Neural cell (in vitro differentiated cells): ENCODE data around the gene MED12. TPM values are rescaled to one million over a fixed set of nuclear protein-coding genes. Genes with fewer than 3 reads are reported as not detected.
A peak's percentile ranks its signal among the peaks of the same experiment; 100 is the strongest.

ENCODE experiments used
- H2AFZ ChIP-seq: fragments of 200-600, 300-800 bp; sonication (generic), shearing (Covaris generic); 2 replicates; pipeline ENCODE4 v1.6.0; 2014; ENCODE audit warnings: low read depth, mild to moderate bottlenecking, antibody characterized with exemption, low read length, moderate library complexity
- H3F3A ChIP-seq: fragments of 200-600 bp; shearing (Covaris generic); 2 replicates; pipeline ENCODE4 v1.6.1; 2016; ENCODE audit warnings: mild to moderate bottlenecking, moderate library complexity, mixed read lengths, antibody characterized with exemption, low read length; ENCODE audit not compliant: insufficient read depth, poor library complexity, severe bottlenecking
- H3K27ac ChIP-seq: fragments of 200-600, 300-800 bp; sonication (generic), shearing (Covaris generic); 2 replicates; pipeline ENCODE4 v1.5.1; 2014; ENCODE audit warnings: mild to moderate bottlenecking, low read length, moderate library complexity
- H3K27me3 ChIP-seq: fragments of 300-800, 200-600 bp; sonication (generic), shearing (Covaris generic); 2 replicates; pipeline ENCODE4 v1.6.0; 2014; ENCODE audit warnings: mild to moderate bottlenecking, low read depth, low read length, moderate library complexity; ENCODE audit not compliant: insufficient read depth
- H3K36me3 ChIP-seq: fragments of 300-800, 200-600 bp; sonication (generic), shearing (Covaris generic); 2 replicates; pipeline ENCODE4 v1.5.1; 2014; ENCODE audit warnings: mild to moderate bottlenecking, antibody characterized with exemption, low read length, moderate library complexity; ENCODE audit not compliant: insufficient read depth
- H3K4me2 ChIP-seq: fragments of 300-800, 200-600 bp; sonication (generic), shearing (Covaris generic); 2 replicates; pipeline ENCODE4 v1.6.0; 2014; ENCODE audit warnings: mild to moderate bottlenecking, low read length
- H3K4me3 ChIP-seq: fragments of 300-800, 200-600 bp; sonication (generic), shearing (Covaris generic); 2 replicates; pipeline ENCODE4 v1.5.1; 2014; ENCODE audit warnings: mild to moderate bottlenecking, low read length, moderate library complexity
- H3K79me2 ChIP-seq: fragments of 200-600 bp; shearing (Covaris generic); replicated peaks from 2 replicates; pipeline ENCODE4 v1.6.0; 2014; ENCODE audit warnings: mild to moderate bottlenecking, low read length, moderate library complexity; ENCODE audit not compliant: insufficient read depth
- H3K9ac ChIP-seq: fragments of 300-800, 200-600 bp; sonication (generic), shearing (Covaris generic); 2 replicates; pipeline ENCODE4 v1.6.1; 2016; ENCODE audit warnings: mild to moderate bottlenecking, low read length, mixed read lengths
- H3K9me2 ChIP-seq: fragments of 200-600 bp; shearing (Covaris generic); 2 replicates; pipeline ENCODE4 v1.6.1; 2016; ENCODE audit warnings: mild to moderate bottlenecking, low read length, mixed read lengths; ENCODE audit not compliant: insufficient read depth
- H3K9me3 ChIP-seq: fragments of 200-600, 300-800 bp; sonication (generic), shearing (Covaris generic); 2 replicates; pipeline ENCODE4 v1.6.1; 2016; ENCODE audit warnings: mild to moderate bottlenecking, mixed run types, low read length, moderate library complexity, mixed read lengths
- H4K20me1 ChIP-seq: fragments of 200-600 bp; shearing (Covaris generic); 2 replicates; pipeline ENCODE4 v1.6.1; 2016; ENCODE audit warnings: mild to moderate bottlenecking, mixed run types; ENCODE audit not compliant: insufficient read depth
- EP300 ChIP-seq: fragments of 450-650 bp; conservative IDR thresholded peaks from 2 replicates; pipeline ENCODE4 v1.6.1; 2014; ENCODE audit warnings: antibody characterized with exemption, mild to moderate bottlenecking, moderate library complexity; ENCODE audit not compliant: poor library complexity, severe bottlenecking
- EZH2 ChIP-seq: fragments of 200-600, 300-800 bp; shearing (Covaris generic), sonication (generic); IDR thresholded peaks from 2 replicates; pipeline ENCODE4 v1.6.1; 2014; ENCODE audit warnings: antibody characterized with exemption, low read length, borderline replicate concordance, mild to moderate bottlenecking; ENCODE audit not compliant: insufficient read depth, poor library complexity, severe bottlenecking
- MXI1 ChIP-seq: fragments of 450-650 bp; conservative IDR thresholded peaks from 2 replicates; pipeline ENCODE4 v1.6.1; 2014; ENCODE audit warnings: antibody characterized with exemption, mild to moderate bottlenecking; ENCODE audit not compliant: poor library complexity, severe bottlenecking
- POLR2AphosphoS5 ChIP-seq: IDR thresholded peaks from 2 replicates; pipeline ENCODE4 v1.6.1; 2012
- RAD21 ChIP-seq: fragments of 450-650 bp; conservative IDR thresholded peaks from 2 replicates; pipeline ENCODE4 v1.6.1; 2014; ENCODE audit warnings: antibody characterized with exemption, mild to moderate bottlenecking, moderate library complexity
- SMC3 ChIP-seq: fragments of 450-650 bp; conservative IDR thresholded peaks from 2 replicates; pipeline ENCODE4 v1.6.1; 2014; ENCODE audit warnings: antibody characterized with exemption, mild to moderate bottlenecking, moderate library complexity; ENCODE audit not compliant: poor library complexity
- TAF1 ChIP-seq: IDR thresholded peaks from 2 replicates; pipeline ENCODE4 v1.6.1; 2012; ENCODE audit warnings: low read depth
- polyA plus RNA-seq: library from polyadenylated mRNA; depleted of rRNA; stranded (reverse); fragments of >200 nt; gene quantifications from 2 replicates; pipeline ENCODE4 v1.2.3, GENCODE V29; 2014
- TF ChIP-seq, protein P1 (sequence below): fragments of 450-650 bp; IDR thresholded peaks from 2 replicates; pipeline ENCODE4 v1.5.1; 2014; ENCODE audit warnings: antibody characterized with exemption, mild to moderate bottlenecking, moderate library complexity; ENCODE audit not compliant: poor library complexity, severe bottlenecking
- TF ChIP-seq, protein P2 (sequence below): IDR thresholded peaks from 2 replicates; pipeline ENCODE4 v1.6.1; 2012; ENCODE audit warnings: borderline replicate concordance

MED12 gene
- polyA plus RNA-seq, 1 donor from 2014 or later, result 5.6 TPM

DNA sequence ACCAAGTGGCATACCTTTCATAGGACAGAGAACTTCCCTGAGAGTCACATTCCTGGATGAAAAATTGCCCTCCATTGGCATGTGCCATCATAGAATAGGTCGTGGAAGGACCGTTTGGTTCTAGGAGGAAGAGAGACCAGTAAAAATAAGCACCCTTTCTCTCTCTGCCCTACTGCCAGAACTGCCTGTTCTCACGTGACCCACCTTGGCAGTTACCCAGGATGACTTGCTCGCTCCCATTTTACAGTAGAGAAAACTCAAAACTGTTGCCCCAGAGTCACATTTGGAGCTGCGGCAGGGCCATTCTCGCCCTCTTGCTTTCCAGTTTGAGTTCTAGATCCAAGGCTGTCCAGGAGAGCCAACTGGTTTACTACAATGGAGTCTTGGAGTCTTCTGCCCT is 25.1 kb downstream of the MED12 start:
- no peaks in the 10 kb centered on the region for H3K36me3 ChIP-seq
- TF ChIP-seq, protein P1, sequence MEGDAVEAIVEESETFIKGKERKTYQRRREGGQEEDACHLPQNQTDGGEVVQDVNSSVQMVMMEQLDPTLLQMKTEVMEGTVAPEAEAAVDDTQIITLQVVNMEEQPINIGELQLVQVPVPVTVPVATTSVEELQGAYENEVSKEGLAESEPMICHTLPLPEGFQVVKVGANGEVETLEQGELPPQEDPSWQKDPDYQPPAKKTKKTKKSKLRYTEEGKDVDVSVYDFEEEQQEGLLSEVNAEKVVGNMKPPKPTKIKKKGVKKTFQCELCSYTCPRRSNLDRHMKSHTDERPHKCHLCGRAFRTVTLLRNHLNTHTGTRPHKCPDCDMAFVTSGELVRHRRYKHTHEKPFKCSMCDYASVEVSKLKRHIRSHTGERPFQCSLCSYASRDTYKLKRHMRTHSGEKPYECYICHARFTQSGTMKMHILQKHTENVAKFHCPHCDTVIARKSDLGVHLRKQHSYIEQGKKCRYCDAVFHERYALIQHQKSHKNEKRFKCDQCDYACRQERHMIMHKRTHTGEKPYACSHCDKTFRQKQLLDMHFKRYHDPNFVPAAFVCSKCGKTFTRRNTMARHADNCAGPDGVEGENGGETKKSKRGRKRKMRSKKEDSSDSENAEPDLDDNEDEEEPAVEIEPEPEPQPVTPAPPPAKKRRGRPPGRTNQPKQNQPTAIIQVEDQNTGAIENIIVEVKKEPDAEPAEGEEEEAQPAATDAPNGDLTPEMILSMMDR, result no peak
- TF ChIP-seq RAD21 (no peak), EZH2 (no peak), TAF1 (no peak), EP300 (no peak), SMC3 (no peak), MXI1 (no peak), POLR2AphosphoS5 (no peak)
- TF ChIP-seq, protein P2, sequence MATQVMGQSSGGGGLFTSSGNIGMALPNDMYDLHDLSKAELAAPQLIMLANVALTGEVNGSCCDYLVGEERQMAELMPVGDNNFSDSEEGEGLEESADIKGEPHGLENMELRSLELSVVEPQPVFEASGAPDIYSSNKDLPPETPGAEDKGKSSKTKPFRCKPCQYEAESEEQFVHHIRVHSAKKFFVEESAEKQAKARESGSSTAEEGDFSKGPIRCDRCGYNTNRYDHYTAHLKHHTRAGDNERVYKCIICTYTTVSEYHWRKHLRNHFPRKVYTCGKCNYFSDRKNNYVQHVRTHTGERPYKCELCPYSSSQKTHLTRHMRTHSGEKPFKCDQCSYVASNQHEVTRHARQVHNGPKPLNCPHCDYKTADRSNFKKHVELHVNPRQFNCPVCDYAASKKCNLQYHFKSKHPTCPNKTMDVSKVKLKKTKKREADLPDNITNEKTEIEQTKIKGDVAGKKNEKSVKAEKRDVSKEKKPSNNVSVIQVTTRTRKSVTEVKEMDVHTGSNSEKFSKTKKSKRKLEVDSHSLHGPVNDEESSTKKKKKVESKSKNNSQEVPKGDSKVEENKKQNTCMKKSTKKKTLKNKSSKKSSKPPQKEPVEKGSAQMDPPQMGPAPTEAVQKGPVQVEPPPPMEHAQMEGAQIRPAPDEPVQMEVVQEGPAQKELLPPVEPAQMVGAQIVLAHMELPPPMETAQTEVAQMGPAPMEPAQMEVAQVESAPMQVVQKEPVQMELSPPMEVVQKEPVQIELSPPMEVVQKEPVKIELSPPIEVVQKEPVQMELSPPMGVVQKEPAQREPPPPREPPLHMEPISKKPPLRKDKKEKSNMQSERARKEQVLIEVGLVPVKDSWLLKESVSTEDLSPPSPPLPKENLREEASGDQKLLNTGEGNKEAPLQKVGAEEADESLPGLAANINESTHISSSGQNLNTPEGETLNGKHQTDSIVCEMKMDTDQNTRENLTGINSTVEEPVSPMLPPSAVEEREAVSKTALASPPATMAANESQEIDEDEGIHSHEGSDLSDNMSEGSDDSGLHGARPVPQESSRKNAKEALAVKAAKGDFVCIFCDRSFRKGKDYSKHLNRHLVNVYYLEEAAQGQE, result no peak
- H3K4me2 ChIP-seq, result no peak overlapping the region
- no peak overlapping the region for H2AFZ ChIP-seq
- no peaks in the 10 kb centered on the region for H4K20me1 ChIP-seq
- no peaks in the 10 kb centered on the region for H3F3A ChIP-seq
- peaks cover 26% of the 10 kb centered on the region for H3K79me2 ChIP-seq
- no peak overlapping the region for H3K27ac ChIP-seq
- peak overlapping the region; percentile 78 for H3K4me3 ChIP-seq
- H3K9me3 ChIP-seq, result no peaks in the 10 kb centered on the region
- no peaks in the 10 kb centered on the region for H3K9me2 ChIP-seq
- H3K9ac ChIP-seq, result no peak overlapping the region
- H3K27me3 ChIP-seq, result no peaks in the 10 kb centered on the region

DNA sequence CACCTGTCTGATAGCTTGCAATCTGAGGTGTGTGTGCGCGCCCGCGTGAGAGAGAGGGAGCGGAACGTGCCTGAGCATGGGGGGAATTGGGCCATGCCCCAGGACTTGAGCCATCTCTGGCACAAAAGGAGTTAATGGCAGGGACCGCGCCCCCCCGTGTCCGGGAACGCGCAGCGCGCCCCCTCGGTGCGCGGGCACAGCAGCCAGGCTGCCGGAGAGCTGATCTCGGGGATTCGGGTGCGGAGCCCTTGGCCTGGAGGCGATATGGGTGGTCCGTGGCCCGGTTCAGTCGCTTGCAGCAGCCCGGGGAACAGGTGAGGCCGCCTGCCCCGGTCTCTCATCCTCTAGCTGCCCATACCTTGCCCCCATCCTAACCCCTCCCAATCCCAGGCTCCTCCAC is 26.3 kb downstream of the MED12 start, which contains the start of gene NLGN3:
TSS of gene NLGN3 (plus strand) at position 191 of the 400 bp plus-strand sequence. CDS start 2,909 bp downstream, outside the sequence.
- no peaks in the 10 kb centered on the region for H3K9me2 ChIP-seq
- H3K27ac ChIP-seq, result peak within 1 kb of the TSS; percentile 89

More for the DNA sequence above, 26.3 kb downstream of the MED12 start, which contains the start of gene NLGN3:
- no peaks in the 10 kb centered on the region for H4K20me1 ChIP-seq
- H3K27me3 ChIP-seq, result no peaks in the 10 kb centered on the region
- H3K79me2 ChIP-seq, result peaks cover 26% of the 10 kb centered on the region
- no peaks in the 10 kb centered on the region for H3K36me3 ChIP-seq
- H3K9ac ChIP-seq, result peak within 1 kb of the TSS; percentile 83
- no peak within 1 kb of the TSS for H2AFZ ChIP-seq
- H3K4me2 ChIP-seq, result peak within 1 kb of the TSS; percentile 19
- H3K4me3 ChIP-seq, result peak within 1 kb of the TSS; percentile 78
- no peaks in the 10 kb centered on the region for H3F3A ChIP-seq
- TF ChIP-seq, protein P1, result no peak
- TF ChIP-seq MXI1, result peak; percentile 37
- peak; percentile 69 for TF ChIP-seq POLR2AphosphoS5
- no peaks in the 10 kb centered on the region for H3K9me3 ChIP-seq
